Measurements from ENCODE around the gene THSD7A. TPM values are rescaled to one million over a fixed set of nuclear protein-coding genes. Genes with fewer than 3 reads are reported as not detected.

THSD7A gene
- total RNA-seq, 1 donor from 2014 or later, result 14.3 TPM

DNA sequence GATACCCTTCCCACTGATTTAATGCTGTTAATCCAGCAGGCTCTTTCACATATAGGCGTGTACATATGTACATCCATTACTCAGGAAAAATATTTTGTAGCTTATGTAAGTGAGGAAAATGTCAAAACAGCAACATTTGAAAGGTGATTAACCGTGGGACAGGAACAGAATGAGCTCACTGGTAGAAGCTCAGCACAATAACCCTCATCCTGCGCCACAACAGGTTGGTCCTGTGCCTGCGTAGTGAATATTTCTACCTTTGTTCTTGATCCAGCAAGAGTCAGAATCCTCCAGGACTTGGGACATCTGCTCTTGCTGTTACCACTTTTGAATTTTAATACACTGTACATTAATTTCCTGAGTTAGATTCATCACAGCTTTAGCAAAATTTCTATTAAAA is 359.4 kb downstream of the THSD7A start:
- Mint-ChIP-seq H3K27me3 (no peaks in the 10 kb centered on the region), H3K9me3 (no peaks in the 10 kb centered on the region), H3K4me1 (ENCODE audit: unreplicated experiment) (peaks cover 4% of the 10 kb centered on the region), H3K36me3 (no peaks in the 10 kb centered on the region), H3K27ac (no peak overlapping the region), H3K4me3 (no peak overlapping the region)
- no peak for DNase-seq (ENCODE audit: extremely low spot score, unreplicated experiment)
- TF ChIP-seq, protein P1, sequence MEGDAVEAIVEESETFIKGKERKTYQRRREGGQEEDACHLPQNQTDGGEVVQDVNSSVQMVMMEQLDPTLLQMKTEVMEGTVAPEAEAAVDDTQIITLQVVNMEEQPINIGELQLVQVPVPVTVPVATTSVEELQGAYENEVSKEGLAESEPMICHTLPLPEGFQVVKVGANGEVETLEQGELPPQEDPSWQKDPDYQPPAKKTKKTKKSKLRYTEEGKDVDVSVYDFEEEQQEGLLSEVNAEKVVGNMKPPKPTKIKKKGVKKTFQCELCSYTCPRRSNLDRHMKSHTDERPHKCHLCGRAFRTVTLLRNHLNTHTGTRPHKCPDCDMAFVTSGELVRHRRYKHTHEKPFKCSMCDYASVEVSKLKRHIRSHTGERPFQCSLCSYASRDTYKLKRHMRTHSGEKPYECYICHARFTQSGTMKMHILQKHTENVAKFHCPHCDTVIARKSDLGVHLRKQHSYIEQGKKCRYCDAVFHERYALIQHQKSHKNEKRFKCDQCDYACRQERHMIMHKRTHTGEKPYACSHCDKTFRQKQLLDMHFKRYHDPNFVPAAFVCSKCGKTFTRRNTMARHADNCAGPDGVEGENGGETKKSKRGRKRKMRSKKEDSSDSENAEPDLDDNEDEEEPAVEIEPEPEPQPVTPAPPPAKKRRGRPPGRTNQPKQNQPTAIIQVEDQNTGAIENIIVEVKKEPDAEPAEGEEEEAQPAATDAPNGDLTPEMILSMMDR (conservative IDR thresholded peaks at IDR 0.05), result no peak

DNA sequence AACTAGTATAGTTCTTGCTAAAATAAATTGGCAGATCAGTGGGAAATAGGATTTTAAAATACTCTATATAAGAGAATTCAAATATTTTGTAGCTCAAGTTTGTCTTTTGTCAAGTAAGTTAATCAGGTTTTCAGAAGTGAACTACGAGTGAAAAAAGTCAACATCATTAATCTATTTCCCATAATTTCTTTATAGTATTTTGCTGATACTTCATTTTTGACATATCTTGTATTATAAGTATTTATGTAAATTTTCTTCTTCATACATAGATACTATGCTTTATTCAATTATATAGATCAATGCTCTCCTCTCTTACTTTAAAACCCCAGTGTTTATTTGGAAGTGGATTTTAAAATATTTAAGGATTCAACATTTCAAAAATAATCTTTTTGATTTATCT is 360.7 kb downstream of the THSD7A start:
- H3K27me3 Mint-ChIP-seq, result no peaks in the 10 kb centered on the region
- H3K4me3 Mint-ChIP-seq, result no peak overlapping the region

DNA sequence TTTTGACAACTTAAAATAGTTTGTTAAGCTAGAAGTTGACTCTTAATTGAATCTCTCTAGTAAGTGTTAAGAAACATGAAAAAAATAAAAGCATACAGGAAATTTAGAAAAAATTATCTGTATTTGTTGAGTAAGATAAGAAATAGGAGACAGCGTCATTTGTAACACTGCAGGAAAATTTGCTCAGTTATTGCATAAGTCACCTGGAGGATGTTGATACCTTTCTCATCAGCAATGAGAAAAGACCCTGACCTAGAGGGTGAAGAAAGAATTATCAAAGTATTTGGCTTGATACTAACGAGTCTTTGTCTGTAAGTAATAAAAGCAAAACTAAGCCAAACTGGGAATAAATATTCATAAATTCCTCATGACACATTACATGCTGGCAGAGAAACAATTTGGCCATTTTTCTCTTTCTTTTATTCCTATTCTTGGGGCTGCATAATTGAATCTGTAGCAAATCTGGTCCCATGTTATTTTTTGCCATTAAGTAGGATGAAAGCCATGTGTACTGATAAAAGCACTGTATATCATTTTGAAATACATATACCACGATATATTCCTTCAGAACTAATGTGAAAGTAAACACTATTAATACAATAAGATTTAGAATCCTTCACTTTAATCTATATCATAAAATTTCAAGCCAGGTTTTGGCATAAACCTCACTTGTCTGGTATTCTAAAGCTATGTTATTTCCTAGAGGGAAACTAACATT is 362.8 kb downstream of the THSD7A start:
- Mint-ChIP-seq H3K9me3 (no peaks in the 10 kb centered on the region), H3K27me3 (no peaks in the 10 kb centered on the region), H3K4me1 (ENCODE audit: unreplicated experiment) (peaks cover 8% of the 10 kb centered on the region), H3K27ac (no peak overlapping the region), H3K4me3 (no peak overlapping the region), H3K36me3 (no peaks in the 10 kb centered on the region)
- no peak for DNase-seq (ENCODE audit: extremely low spot score, unreplicated experiment)
- TF ChIP-seq, protein P1 (conservative IDR thresholded peaks at IDR 0.05), result no peak

More for the DNA sequence above, 360.7 kb downstream of the THSD7A start:
- no peak for DNase-seq (ENCODE audit: extremely low spot score, unreplicated experiment)
- Mint-ChIP-seq H3K27ac (no peak overlapping the region), H3K9me3 (no peaks in the 10 kb centered on the region), H3K36me3 (no peaks in the 10 kb centered on the region), H3K4me1 (ENCODE audit: unreplicated experiment) (peaks cover 8% of the 10 kb centered on the region)
- TF ChIP-seq, protein P1 (conservative IDR thresholded peaks at IDR 0.05), result no peak

DNA sequence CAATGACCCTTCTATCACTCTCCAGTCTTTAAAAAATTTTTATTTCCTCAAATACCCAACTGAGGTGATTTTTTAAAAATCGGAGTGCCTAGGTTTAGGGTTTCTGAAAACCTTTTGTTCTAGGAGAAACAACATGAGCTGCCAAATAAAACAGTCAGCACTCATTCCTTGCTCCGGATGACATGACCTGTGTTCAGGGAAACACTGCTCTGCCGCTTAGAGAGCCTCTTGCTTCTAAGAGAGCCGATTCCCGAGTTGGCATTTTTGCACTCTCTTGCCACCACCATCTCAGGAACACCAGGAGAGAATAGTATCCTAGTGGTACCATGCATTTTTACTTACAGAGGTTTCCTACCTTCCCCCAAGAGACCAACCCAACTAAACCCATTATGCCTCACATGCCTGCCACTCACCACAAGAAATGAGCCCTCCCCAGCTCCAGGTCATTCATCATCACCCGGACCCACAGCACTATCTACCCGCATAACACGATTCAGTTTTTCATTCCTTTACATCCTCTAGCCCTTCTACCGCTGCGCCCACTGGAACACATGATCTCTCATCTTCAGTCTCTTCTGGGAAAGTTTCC is 365.4 kb downstream of the THSD7A start:
- Mint-ChIP-seq H3K4me1 (ENCODE audit: unreplicated experiment) (peaks cover 8% of the 10 kb centered on the region), H3K36me3 (no peaks in the 10 kb centered on the region), H3K27ac (no peak overlapping the region), H3K27me3 (no peaks in the 10 kb centered on the region), H3K9me3 (no peaks in the 10 kb centered on the region), H3K4me3 (no peak overlapping the region)
- TF ChIP-seq, protein P1 (conservative IDR thresholded peaks at IDR 0.05), result no peak
- DNase-seq (ENCODE audit: extremely low spot score, unreplicated experiment), result no peak

DNA sequence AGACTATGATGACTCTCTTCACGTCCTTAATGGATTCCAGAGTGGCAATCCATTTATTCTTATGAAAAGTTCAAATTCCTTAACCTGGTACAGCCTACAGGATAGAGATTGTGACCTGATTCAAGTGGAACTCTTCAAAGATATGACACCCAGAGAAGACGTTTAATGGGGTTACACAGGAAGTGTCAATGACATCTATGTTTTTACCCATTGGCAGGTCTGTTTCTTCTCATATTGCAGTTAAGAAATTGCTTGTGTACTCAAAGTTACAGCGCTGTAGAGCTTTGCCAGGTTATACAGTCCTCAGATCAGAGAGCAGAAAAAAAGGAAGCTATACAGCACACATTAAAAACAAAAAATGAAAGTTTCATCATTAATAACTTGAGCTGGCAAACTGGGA is 367.4 kb downstream of the THSD7A start:
- DNase-seq (ENCODE audit: extremely low spot score, unreplicated experiment), result no peak
- H3K4me1 Mint-ChIP-seq (ENCODE audit: unreplicated experiment), result peaks cover 8% of the 10 kb centered on the region
- H3K36me3 Mint-ChIP-seq, result no peaks in the 10 kb centered on the region
- H3K27ac Mint-ChIP-seq, result no peak overlapping the region
- no peak overlapping the region for H3K4me3 Mint-ChIP-seq
- H3K27me3 Mint-ChIP-seq, result no peaks in the 10 kb centered on the region
- H3K9me3 Mint-ChIP-seq, result no peaks in the 10 kb centered on the region
- TF ChIP-seq, protein P1 (conservative IDR thresholded peaks at IDR 0.05), result no peak

Measured in type B pancreatic cell (in vitro differentiated cells).